ENCODE measurements around the gene MYO1D. TPM values are rescaled to one million over a fixed set of nuclear protein-coding genes. Genes with fewer than 3 reads are reported as not detected.

MYO1D gene
- total RNA-seq, 1 experiment from 2014 or later = 40.8 TPM

DNA sequence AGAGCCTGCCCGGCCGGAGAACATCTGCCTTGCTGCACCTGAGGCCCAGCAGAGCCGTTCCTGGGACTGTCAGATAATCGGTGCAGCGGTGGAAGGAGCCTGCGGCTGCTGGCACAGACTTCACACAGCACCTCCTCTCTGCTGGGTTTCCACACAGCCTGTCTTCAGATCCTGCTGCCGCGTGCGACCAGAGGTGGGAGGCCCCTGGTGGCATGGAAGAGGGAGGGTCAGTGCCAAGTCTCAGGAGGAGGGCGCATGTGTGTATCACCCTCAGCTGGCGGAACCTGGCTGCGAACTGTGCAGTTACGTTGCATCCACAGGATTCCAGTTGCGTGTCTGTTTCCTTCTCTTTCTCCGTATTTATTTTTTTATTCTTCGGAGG lies 386.8 kb downstream of the MYO1D start:
- no TSS peak for BruUV-seq (replicated peaks)

DNA sequence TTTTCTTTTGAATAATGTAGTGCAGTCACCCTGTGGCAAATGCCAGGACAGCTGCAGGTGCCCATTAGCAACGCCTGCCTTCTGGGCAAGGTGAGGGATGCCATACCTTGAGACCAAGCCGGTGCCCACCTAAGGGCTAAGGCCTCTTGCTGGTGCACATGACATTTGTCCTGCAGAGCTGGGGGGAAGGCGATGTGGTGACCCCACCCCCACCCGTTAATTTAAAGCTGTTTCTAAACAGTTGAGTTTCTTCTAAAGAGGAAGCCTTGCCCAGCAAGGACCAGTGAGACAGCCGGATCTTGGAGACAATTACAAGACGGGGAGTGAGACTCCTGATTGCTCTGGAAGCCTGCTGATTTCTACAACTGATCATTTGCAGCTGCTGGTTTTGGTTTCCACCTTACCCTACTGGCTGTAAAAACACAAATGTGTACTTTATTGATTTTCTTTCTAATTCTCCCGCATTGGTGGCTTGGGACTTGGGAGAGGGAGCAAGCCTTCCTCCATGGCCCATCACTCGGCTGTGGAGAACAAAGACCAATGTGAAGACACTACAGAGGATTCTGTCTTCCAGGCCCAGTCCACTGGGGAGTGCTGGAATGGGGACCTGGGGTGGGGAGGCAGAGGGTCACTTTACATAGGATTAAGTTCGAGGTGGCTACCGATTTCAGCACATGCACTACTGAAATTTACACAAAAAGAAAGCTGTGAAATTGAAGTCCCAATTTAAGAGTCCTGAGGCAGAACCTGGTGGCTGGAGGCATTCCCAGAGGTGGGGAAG lies 387.4 kb downstream of the MYO1D start:
- DNase-seq = no peak
- TF ChIP-seq, protein P1, sequence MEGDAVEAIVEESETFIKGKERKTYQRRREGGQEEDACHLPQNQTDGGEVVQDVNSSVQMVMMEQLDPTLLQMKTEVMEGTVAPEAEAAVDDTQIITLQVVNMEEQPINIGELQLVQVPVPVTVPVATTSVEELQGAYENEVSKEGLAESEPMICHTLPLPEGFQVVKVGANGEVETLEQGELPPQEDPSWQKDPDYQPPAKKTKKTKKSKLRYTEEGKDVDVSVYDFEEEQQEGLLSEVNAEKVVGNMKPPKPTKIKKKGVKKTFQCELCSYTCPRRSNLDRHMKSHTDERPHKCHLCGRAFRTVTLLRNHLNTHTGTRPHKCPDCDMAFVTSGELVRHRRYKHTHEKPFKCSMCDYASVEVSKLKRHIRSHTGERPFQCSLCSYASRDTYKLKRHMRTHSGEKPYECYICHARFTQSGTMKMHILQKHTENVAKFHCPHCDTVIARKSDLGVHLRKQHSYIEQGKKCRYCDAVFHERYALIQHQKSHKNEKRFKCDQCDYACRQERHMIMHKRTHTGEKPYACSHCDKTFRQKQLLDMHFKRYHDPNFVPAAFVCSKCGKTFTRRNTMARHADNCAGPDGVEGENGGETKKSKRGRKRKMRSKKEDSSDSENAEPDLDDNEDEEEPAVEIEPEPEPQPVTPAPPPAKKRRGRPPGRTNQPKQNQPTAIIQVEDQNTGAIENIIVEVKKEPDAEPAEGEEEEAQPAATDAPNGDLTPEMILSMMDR (conservative IDR thresholded peaks at IDR 0.05) = no peak
- no peak for TF ChIP-seq EZH2 (IDR thresholded peaks at IDR 0.05; ENCODE audit: low read depth)
- no peak overlapping the region for H2AFZ ChIP-seq
- no peaks in the 10 kb centered on the region for H3K36me3 ChIP-seq (ENCODE audit: low read depth)
- H3K79me2 ChIP-seq (ENCODE audit: low read depth) = no peaks in the 10 kb centered on the region
- H3K9me3 ChIP-seq (ENCODE audit: insufficient read depth, low read depth) = no peaks in the 10 kb centered on the region
- no peaks in the 10 kb centered on the region for H3K9me2 ChIP-seq (ENCODE audit: insufficient read depth)
- no peaks in the 10 kb centered on the region for H3K27me3 ChIP-seq (ENCODE audit: insufficient read depth, low read depth)
- BruUV-seq (replicated peaks) = no TSS peak
- no peak overlapping the region for H3K27ac ChIP-seq
- intact Hi-C loops (cut with micrococcal nuclease; ENCODE audit: unreplicated experiment) = no loop called here
- no peak overlapping the region for H3K4me3 ChIP-seq
- no peak overlapping the region for H3K4me2 ChIP-seq
- no peaks in the 10 kb centered on the region for H4K20me1 ChIP-seq (ENCODE audit: insufficient read depth)
- H3K4me1 ChIP-seq (replicated peaks; ENCODE audit: insufficient read depth) = peaks cover 8% of the 10 kb centered on the region; the same call in 1 of the 2 replicates
- ChIA-PET CTCF (no interaction called here), POLR2A (ENCODE audit: unreplicated experiment) (no interaction called here)
- peaks cover 18% of the 10 kb centered on the region for H3F3A ChIP-seq (ENCODE audit: insufficient read depth, low read depth)

More for the DNA sequence above, 386.8 kb downstream of the MYO1D start:
- H3K36me3 ChIP-seq (ENCODE audit: low read depth) = no peaks in the 10 kb centered on the region
- ChIA-PET POLR2A (ENCODE audit: unreplicated experiment) (no interaction called here), CTCF (no interaction called here)
- H3K9me3 ChIP-seq (ENCODE audit: insufficient read depth, low read depth) = no peaks in the 10 kb centered on the region
- H4K20me1 ChIP-seq (ENCODE audit: insufficient read depth) = no peaks in the 10 kb centered on the region
- H3K27ac ChIP-seq = no peak overlapping the region
- no peak overlapping the region for H2AFZ ChIP-seq
- no peak overlapping the region for H3K4me2 ChIP-seq
- intact Hi-C loops (cut with micrococcal nuclease; ENCODE audit: unreplicated experiment) = no loop called here
- H3K27me3 ChIP-seq (ENCODE audit: insufficient read depth, low read depth) = no peaks in the 10 kb centered on the region
- TF ChIP-seq EZH2 (IDR thresholded peaks at IDR 0.05; ENCODE audit: low read depth) = no peak
- TF ChIP-seq, protein P1 (conservative IDR thresholded peaks at IDR 0.05) = no peak
- H3F3A ChIP-seq (ENCODE audit: insufficient read depth, low read depth) = peaks cover 12% of the 10 kb centered on the region
- peaks cover 8% of the 10 kb centered on the region; the same call in 1 of the 2 replicates for H3K4me1 ChIP-seq (replicated peaks; ENCODE audit: insufficient read depth)
- no peaks in the 10 kb centered on the region for H3K9me2 ChIP-seq (ENCODE audit: insufficient read depth)
- DNase-seq = no peak
- H3K4me3 ChIP-seq = no peak overlapping the region
- no peaks in the 10 kb centered on the region for H3K79me2 ChIP-seq (ENCODE audit: low read depth)

DNA sequence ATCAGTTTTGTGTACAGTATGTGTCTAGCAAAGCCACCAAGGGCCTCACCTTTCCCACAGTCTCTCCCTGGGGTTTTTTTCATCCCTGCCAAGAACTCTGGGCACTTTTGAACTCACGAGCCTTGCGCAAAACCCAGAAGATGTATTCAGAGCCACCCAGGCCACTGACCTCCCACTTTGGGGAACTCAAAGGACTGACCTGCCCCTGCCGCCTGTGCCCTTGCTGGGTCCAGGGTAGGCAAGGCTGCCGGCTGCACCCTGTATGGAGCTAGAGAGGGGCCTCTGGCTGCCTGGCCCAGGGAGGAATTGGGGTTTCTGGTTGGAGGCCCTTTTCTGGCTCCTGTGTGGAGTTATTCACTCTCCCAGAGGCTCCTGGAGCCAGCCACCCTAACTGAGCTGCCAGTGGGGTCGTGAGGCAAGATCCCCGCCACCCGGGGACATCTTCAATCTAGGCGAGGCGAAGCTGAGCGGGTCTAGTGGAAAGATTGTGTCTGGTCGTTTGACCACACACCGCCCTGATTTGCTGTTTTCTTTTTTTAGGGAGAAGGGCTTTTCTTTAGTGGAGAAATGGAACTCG lies 388.2 kb downstream of the MYO1D start:
- H3K4me3 ChIP-seq = no peak overlapping the region
- no peaks in the 10 kb centered on the region for H3K9me2 ChIP-seq (ENCODE audit: insufficient read depth)
- POLR2A ChIA-PET (ENCODE audit: unreplicated experiment) = no interaction called here
- H3K36me3 ChIP-seq (ENCODE audit: low read depth) = no peaks in the 10 kb centered on the region
- no peaks in the 10 kb centered on the region for H3K79me2 ChIP-seq (ENCODE audit: low read depth)
- no peak overlapping the region for H3K4me2 ChIP-seq
- no peaks in the 10 kb centered on the region for H3K9me3 ChIP-seq (ENCODE audit: insufficient read depth, low read depth)
- H3K27ac ChIP-seq = no peak overlapping the region
- H3F3A ChIP-seq (ENCODE audit: insufficient read depth, low read depth) = peaks cover 26% of the 10 kb centered on the region
- H3K27me3 ChIP-seq (ENCODE audit: insufficient read depth, low read depth) = no peaks in the 10 kb centered on the region
- intact Hi-C loops (cut with micrococcal nuclease; ENCODE audit: unreplicated experiment) = no loop called here
- no peaks in the 10 kb centered on the region for H4K20me1 ChIP-seq (ENCODE audit: insufficient read depth)
- CTCF ChIA-PET = interaction anchor here (0.6 kb wide), 1 partner anchor 15 kb away, joined by 8 read pairs; no protein-coding TSS in a partner anchor
- no peak for DNase-seq
- peaks cover 8% of the 10 kb centered on the region; the same call in 1 of the 2 replicates for H3K4me1 ChIP-seq (replicated peaks; ENCODE audit: insufficient read depth)
- TF ChIP-seq, protein P1 (conservative IDR thresholded peaks at IDR 0.05) = no peak
- no peak for TF ChIP-seq EZH2 (IDR thresholded peaks at IDR 0.05; ENCODE audit: low read depth)
- no TSS peak for BruUV-seq (replicated peaks)
- no peak overlapping the region for H2AFZ ChIP-seq
